ENCODE results near the gene NKD2. TPM values are rescaled to one million over a fixed set of nuclear protein-coding genes. Genes with fewer than 3 reads are reported as not detected.

NKD2 gene
- total and polyA plus RNA-seq, 9 of the 15 experiments (the other 6 are each of a cell fraction or from before 2014, with no cell fraction given): 0.09 to 0.64 (median 0.27) TPM; not detected in 5

DNA sequence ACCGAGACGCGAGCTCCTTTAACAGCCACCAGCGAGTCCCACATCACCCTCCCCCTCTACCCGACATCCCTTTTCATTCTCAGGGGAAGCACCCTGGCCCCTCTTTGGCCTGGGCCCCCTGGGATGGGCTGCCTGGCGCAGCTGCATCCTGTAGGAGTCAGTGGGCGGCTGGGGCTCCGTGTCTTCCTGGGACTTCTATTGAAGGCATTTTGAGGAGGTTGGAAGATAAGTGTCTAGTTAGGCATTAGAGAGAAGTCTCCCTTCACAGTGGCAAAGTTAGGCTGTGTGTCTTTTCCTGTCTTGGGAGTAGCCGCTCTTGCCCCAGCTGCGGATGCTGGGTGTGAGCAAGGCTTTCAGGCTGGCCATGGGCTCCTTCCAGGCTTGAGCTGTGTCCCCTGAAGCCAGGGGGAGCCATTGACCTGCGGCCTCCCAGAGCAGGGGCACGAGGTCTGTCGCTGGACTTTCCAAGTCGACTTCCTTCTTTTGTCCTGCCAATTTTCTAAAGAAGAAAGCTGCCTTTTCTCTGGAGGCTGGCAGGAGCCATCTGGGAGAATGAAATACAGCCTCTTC is 18.6 kb upstream of the NKD2 start (continued):
- TF ChIP-seq, protein P1, sequence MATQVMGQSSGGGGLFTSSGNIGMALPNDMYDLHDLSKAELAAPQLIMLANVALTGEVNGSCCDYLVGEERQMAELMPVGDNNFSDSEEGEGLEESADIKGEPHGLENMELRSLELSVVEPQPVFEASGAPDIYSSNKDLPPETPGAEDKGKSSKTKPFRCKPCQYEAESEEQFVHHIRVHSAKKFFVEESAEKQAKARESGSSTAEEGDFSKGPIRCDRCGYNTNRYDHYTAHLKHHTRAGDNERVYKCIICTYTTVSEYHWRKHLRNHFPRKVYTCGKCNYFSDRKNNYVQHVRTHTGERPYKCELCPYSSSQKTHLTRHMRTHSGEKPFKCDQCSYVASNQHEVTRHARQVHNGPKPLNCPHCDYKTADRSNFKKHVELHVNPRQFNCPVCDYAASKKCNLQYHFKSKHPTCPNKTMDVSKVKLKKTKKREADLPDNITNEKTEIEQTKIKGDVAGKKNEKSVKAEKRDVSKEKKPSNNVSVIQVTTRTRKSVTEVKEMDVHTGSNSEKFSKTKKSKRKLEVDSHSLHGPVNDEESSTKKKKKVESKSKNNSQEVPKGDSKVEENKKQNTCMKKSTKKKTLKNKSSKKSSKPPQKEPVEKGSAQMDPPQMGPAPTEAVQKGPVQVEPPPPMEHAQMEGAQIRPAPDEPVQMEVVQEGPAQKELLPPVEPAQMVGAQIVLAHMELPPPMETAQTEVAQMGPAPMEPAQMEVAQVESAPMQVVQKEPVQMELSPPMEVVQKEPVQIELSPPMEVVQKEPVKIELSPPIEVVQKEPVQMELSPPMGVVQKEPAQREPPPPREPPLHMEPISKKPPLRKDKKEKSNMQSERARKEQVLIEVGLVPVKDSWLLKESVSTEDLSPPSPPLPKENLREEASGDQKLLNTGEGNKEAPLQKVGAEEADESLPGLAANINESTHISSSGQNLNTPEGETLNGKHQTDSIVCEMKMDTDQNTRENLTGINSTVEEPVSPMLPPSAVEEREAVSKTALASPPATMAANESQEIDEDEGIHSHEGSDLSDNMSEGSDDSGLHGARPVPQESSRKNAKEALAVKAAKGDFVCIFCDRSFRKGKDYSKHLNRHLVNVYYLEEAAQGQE (IDR thresholded peaks at IDR 0.05; ENCODE audit: borderline replicate concordance): peak; percentile 86
- TF ChIP-seq, protein P1 (CRISPR knock-in tag; IDR thresholded peaks at IDR 0.05; ENCODE audit: low read depth): no peak
- TF ChIP-seq SMC3 (conservative IDR thresholded peaks at IDR 0.05; ENCODE audit: insufficient read depth, low read depth, low read length) (peak; percentile 51; the same call in 1 of the 2 replicates), BHLHE40 (IDR thresholded peaks at IDR 0.05; ENCODE audit: low read length) (0 out of 2 replicates have a peak, but pooled peaks have one; percentile 32), ZNF263 (CRISPR knock-in tag; IDR thresholded peaks at IDR 0.05; ENCODE audit: borderline replicate concordance) (peak; percentile 57; the same call in 1 of the 2 replicates), NRF1 (conservative IDR thresholded peaks at IDR 0.05 in 1 of 2, IDR thresholded peaks at IDR 0.05 in 1 of 2) (no peak), SRSF1 (IDR thresholded peaks at IDR 0.05; ENCODE audit: low read depth, low read length) (no peak), RAD21 (CRISPR knock-in tag; conservative IDR thresholded peaks at IDR 0.05 in 1 of 2, IDR thresholded peaks at IDR 0.05 in 1 of 2) (peak; percentile 87 to 89), PTRF (tag; IDR thresholded peaks at IDR 0.05) (no peak), JUND (IDR thresholded peaks at IDR 0.05; ENCODE audit: borderline replicate concordance, low read depth, low read length) (0 out of 2 replicates have a peak, but pooled peaks have one; percentile 8), JUND (tag; IDR thresholded peaks at IDR 0.05; ENCODE audit: borderline replicate concordance, low read depth, low read length) (no peak)
- TF ChIP-seq, protein P2, sequence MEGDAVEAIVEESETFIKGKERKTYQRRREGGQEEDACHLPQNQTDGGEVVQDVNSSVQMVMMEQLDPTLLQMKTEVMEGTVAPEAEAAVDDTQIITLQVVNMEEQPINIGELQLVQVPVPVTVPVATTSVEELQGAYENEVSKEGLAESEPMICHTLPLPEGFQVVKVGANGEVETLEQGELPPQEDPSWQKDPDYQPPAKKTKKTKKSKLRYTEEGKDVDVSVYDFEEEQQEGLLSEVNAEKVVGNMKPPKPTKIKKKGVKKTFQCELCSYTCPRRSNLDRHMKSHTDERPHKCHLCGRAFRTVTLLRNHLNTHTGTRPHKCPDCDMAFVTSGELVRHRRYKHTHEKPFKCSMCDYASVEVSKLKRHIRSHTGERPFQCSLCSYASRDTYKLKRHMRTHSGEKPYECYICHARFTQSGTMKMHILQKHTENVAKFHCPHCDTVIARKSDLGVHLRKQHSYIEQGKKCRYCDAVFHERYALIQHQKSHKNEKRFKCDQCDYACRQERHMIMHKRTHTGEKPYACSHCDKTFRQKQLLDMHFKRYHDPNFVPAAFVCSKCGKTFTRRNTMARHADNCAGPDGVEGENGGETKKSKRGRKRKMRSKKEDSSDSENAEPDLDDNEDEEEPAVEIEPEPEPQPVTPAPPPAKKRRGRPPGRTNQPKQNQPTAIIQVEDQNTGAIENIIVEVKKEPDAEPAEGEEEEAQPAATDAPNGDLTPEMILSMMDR (IDR thresholded peaks at IDR 0.05 in 2 of 3, conservative IDR thresholded peaks at IDR 0.05 in 1 of 3; ENCODE audit: insufficient read depth in 2 of 3, low read depth in 1 of 3, low read length in 3 of 3): peak; percentile 66 to 79 (median 66)
- TF ChIP-seq, protein P3, sequence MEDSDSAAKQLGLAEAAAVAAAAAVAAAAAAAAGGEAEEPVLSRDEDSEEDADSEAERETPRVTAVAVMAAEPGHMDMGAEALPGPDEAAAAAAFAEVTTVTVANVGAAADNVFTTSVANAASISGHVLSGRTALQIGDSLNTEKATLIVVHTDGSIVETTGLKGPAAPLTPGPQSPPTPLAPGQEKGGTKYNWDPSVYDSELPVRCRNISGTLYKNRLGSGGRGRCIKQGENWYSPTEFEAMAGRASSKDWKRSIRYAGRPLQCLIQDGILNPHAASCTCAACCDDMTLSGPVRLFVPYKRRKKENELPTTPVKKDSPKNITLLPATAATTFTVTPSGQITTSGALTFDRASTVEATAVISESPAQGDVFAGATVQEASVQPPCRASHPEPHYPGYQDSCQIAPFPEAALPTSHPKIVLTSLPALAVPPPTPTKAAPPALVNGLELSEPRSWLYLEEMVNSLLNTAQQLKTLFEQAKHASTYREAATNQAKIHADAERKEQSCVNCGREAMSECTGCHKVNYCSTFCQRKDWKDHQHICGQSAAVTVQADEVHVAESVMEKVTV (CRISPR knock-in tag; IDR thresholded peaks at IDR 0.05): peak; percentile 80
- TF ChIP-seq, protein P4, sequence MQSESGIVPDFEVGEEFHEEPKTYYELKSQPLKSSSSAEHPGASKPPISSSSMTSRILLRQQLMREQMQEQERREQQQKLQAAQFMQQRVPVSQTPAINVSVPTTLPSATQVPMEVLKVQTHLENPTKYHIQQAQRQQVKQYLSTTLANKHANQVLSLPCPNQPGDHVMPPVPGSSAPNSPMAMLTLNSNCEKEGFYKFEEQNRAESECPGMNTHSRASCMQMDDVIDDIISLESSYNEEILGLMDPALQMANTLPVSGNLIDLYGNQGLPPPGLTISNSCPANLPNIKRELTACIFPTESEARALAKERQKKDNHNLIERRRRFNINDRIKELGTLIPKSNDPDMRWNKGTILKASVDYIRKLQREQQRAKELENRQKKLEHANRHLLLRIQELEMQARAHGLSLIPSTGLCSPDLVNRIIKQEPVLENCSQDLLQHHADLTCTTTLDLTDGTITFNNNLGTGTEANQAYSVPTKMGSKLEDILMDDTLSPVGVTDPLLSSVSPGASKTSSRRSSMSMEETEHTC (IDR thresholded peaks at IDR 0.05): peak; percentile 60; the same call in 1 of the 2 replicates

Data from K562 (cell line).